AG09319 (cell line): ENCODE results near the gene ERC2.

Experiments
- DNase-seq: peaks from one replicate; pipeline ENCODE4 v3.0.0-alpha.2; 2010; ENCODE audit warnings: low read depth; ENCODE audit errors: extremely low read depth
- CTCF ChIP-seq: IDR thresholded peaks from 2 replicates; pipeline ENCODE4 v1.5.1; 2011; ENCODE audit warnings: low read depth, mild to moderate bottlenecking, inconsistent platforms, low read length, moderate library complexity

Gene ERC2

GRCh38 chr3:55562700-55563099 lies 905.6 kb downstream of the ERC2 start:
- no peak for TF ChIP-seq CTCF
- DNase-seq, result no peak

DNA sequence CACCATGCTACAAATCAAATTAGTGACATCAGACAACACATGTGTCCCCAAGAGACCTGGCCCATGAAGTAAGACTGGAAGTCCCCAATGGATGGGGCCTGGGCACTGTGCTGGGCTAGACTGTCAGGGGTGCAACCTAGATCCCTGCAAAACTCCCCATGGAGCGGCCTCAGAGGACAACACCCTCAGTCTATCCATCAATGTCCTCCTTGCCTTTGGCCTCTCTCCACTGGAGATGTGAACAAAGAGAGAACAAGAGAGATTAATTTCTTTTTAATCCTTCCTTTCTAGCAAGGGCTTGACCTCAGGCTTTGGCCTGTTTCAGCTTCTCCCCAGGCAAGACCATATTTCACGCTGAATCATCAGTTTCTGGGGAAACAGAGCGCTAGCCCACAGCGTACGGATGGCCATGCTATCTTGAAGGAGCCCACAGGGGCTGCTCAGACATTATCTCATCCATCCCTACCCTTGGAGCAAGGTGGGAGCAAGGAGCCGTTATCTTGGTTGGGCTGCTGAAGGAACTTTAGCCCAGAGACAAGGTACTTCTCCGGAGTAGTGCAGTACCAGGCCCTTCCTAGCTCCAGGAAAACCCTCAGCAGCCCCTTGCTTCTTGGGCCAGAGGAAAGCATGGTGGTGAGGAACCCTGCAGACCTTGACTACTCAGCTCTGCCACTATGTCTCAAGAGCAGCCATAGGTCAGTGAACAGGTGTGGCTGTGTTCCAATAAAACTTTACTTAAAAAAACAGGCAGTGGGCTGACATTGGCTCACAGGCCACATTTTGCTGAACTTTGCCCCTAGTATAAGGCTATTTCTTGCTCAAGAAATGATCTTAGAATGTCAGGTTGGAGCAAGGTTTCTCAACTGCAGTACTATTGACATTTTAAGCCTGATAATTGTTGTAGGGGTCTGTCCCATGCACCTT lies 908.5 kb downstream of the ERC2 start:
- no peak for TF ChIP-seq CTCF
- DNase-seq, result no peak

DNA sequence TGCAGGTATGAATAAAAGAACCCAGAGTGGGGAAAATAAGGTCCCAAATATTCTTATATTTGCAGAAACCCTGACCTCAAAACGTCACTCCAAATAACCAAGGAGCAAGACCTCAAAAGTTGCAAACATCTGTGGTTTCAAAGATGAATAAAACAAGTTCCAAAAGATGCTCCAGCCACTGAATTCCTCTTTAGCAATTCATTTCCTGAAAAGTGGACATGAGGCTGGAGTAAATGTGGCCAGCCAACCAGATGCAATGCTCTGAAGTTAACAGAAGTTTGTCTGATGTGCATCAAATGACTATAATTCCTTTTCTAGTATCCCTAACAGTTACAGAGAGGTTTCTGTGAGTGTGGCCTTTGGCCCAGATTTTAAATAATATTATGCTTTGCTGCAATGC lies 910.0 kb downstream of the ERC2 start:
- DNase-seq, result no peak
- no peak for TF ChIP-seq CTCF

DNA sequence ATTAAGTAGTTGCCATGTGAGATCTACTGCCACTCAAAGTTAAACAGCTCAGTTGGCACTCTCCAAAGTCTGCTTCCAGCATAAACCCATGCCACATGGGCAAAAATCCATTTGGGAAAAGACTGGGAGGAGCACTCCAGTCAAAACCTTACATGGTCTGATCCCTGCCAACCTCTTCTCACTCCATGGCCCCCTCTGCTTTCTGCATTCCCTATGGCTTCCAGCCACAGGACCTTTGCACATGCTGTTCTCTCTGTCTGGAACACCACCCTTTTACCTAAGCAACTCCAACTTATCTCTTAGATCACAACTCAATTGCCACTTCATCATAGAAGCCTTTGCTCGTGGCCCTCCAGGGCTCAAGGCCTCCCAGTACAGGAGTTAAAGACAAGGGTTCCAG lies 910.7 kb downstream of the ERC2 start:
- no peak for TF ChIP-seq CTCF
- no peak for DNase-seq

DNA sequence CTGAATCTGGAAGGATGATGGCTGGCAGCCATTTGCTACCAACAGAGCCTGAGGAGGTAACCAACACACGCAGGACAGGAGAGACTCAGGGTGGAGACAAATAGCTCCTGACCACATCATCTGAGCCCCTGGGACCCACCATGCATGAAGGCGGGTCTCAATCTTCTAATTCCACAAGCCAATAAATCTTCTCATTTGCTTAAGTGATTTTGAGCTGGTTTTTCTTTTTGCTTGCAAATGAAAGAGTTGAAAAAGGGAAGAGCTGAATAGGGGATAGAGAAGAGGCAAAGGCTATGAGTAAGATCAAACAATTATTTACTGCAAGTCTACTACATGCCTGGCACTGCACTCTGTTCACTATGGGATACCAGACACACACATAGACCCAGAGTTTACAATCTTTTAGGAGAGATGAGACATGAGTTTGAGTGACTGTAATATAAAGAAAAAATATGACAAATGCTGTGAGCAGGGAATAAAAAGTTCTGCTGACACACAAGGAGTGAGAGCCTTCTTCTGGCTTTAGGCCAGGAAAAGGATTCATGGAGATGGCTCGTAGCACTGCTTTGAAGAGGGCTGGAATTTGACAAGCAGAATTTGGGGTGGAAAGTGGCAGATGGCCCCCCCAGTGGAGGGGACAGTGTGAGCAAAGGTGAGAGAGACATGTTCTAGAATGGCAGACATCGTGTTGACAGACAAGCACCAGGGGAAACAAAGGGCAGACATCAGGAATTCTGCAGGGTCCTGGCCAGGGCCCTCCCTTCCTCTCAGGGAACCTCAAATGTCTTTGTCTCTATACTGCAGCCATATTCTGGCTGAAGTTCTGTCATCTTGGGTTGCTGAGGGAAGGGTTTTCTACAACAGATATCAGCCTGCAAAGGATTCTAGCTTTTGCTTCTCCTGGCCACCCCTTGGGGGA lies 911.4 kb downstream of the ERC2 start:
- no peak for DNase-seq
- no peak for TF ChIP-seq CTCF

- no peak for DNase-seq
- TF ChIP-seq CTCF, result no peak
These were observed 912.2 kb downstream of the ERC2 start for GRCh38 chr3:55555873-55556618.
